GM13977 (cell line): Measurements from ENCODE around the gene DYRK1A.

Experiments
- DNase-seq: peaks from one replicate; pipeline ENCODE4 v3.0.0; 2012; ENCODE audit warnings: low spot score
- CTCF ChIP-seq: IDR thresholded peaks from 2 replicates; pipeline ENCODE4 v1.5.1; 2012; ENCODE audit warnings: mild to moderate bottlenecking, control low read depth; ENCODE audit not compliant: insufficient read depth; ENCODE audit errors: extremely low read depth, missing control alignments
- in situ Hi-C: fragments of 300-500 bp; cut with MboI; formaldehyde crosslinking; loops from one replicate; pipeline ENCODE4 v1.12.0; 2022; ENCODE audit warnings: low sequenced_read_pairs, low pct_unique_long_range_greater_than_20kb, mixed read lengths, inconsistent platforms; ENCODE audit not compliant: unreplicated experiment

Gene DYRK1A

GRCh38 chr21:37450445-37450941 lies 83.9 kb downstream of the DYRK1A start:
- no peak for TF ChIP-seq CTCF
- in situ Hi-C loops: no loop called here
- no peak for DNase-seq

GRCh38 chr21:37451446-37451845 lies 84.9 kb downstream of the DYRK1A start:
- TF ChIP-seq CTCF: no peak
- in situ Hi-C loops: no loop called here
- no peak for DNase-seq

DNA sequence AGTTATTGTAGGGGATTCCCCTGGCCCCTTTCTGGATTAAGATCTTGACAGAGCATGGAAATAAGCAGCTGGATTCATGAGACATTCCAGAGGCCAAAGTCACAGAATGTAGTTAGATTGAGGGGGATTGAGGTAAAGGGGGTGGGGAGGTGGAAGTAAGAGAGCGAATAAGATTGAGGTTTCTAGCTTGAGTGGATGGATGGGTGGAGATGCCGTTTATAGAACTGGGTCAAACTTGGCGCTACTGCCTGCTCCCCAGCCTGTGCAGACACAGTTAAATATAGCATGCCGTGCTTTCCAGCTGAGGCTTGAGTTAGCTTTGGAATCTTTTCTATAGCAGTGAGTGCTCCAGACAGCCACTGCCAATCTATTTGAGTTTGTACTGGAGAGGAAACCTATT lies 85.7 kb downstream of the DYRK1A start:
- no peak for DNase-seq
- TF ChIP-seq CTCF: no peak
- in situ Hi-C loops: no loop called here

- TF ChIP-seq CTCF: no peak
- in situ Hi-C loops: no loop called here
- no peak for DNase-seq
Measured at GRCh38 chr21:37453350-37453749, 86.8 kb downstream of the DYRK1A start.

GRCh38 chr21:37454869-37455503 lies 88.4 kb downstream of the DYRK1A start:
- in situ Hi-C loops: no loop called here
- TF ChIP-seq CTCF: no peak
- DNase-seq: no peak

- no peak for DNase-seq
- in situ Hi-C loops: no loop called here
- no peak for TF ChIP-seq CTCF
Measured at GRCh38 chr21:37455504-37455911, 88.9 kb downstream of the DYRK1A start.
